GM12878 (cell line): ENCODE data around the gene FIZ1. TPM values are rescaled to one million over a fixed set of nuclear protein-coding genes. Genes with fewer than 3 reads are reported as not detected.

Experiments used
- ATF2 ChIP-seq: IDR thresholded peaks from 2 replicates; pipeline ENCODE4 v1.6.1; 2012; ENCODE audit warnings: low read length, inconsistent platforms
- BCL11A ChIP-seq: IDR thresholded peaks from 2 replicates; pipeline ENCODE4 v1.6.1; 2011; ENCODE audit warnings: low read depth, low read length
- CHD1 ChIP-seq: IDR thresholded peaks from 2 replicates; pipeline ENCODE4 v1.6.1; 2012; ENCODE audit warnings: low read depth, low read length, improper control_type of control experiment
- CREM ChIP-seq: IDR thresholded peaks from 2 replicates; pipeline ENCODE4 v1.6.1; 2014; ENCODE audit warnings: antibody characterized with exemption, low read depth
- ELK1 ChIP-seq: IDR thresholded peaks from 2 replicates; pipeline ENCODE4 v1.6.1; 2012; ENCODE audit warnings: low read depth, low read length, improper control_type of control experiment
- EP300 ChIP-seq, 2 experiments: fragments of 150-350 bp in 1 of 2; IDR thresholded peaks; 2 replicates each; pipeline ENCODE4 v1.6.1; 2011 to 2012; ENCODE audit warnings: low read depth in 2 of 2, low read length in 2 of 2, borderline replicate concordance in 1 of 2, improper control_type of control experiment in 1 of 2, inconsistent platforms in 1 of 2; ENCODE audit not compliant: control insufficient read depth in 1 of 2
- KAT2A ChIP-seq: conservative IDR thresholded peaks from 2 replicates; pipeline ENCODE4 v1.6.1; 2011; ENCODE audit warnings: low read depth, low read length; ENCODE audit not compliant: control insufficient read depth
- MEF2B ChIP-seq: fragments of 450-650 bp; IDR thresholded peaks from 2 replicates; pipeline ENCODE4 v1.6.1; 2018; ENCODE audit warnings: mild to moderate bottlenecking, moderate library complexity; ENCODE audit not compliant: partially characterized antibody, poor library complexity, severe bottlenecking
- MTA2 ChIP-seq: fragments of 450-650 bp; IDR thresholded peaks from 2 replicates; pipeline ENCODE4 v1.6.1; 2016; ENCODE audit warnings: low read depth, mild to moderate bottlenecking, moderate library complexity
- MTA3 ChIP-seq: IDR thresholded peaks from 2 replicates; pipeline ENCODE4 v1.6.1; 2012; ENCODE audit warnings: low read length, inconsistent platforms, borderline replicate concordance
- RELB ChIP-seq: fragments of 450-650 bp; IDR thresholded peaks from 2 replicates; pipeline ENCODE4 v1.6.1; 2017; ENCODE audit warnings: low read depth, mild to moderate bottlenecking, moderate library complexity
- REST ChIP-seq: IDR thresholded peaks from 2 replicates; pipeline ENCODE4 v1.6.1; 2012; ENCODE audit warnings: mild to moderate bottlenecking, low read depth, low read length
- SMAD1 ChIP-seq: fragments of 450-650 bp; IDR thresholded peaks from 2 replicates; pipeline ENCODE4 v1.6.1; 2018; ENCODE audit warnings: mild to moderate bottlenecking, low read depth; ENCODE audit not compliant: partially characterized antibody
- SP1 ChIP-seq: IDR thresholded peaks from one replicate; pipeline ENCODE4 v1.6.1; 2011; ENCODE audit warnings: low read depth, low read length
- SUZ12 ChIP-seq: fragments of 200-600 bp; sonication (generic); IDR thresholded peaks from one replicate; pipeline ENCODE4 v1.6.1; 2018; ENCODE audit warnings: antibody characterized with exemption, mild to moderate bottlenecking; ENCODE audit not compliant: unreplicated experiment
- YBX1 ChIP-seq: fragments of 450-650 bp; IDR thresholded peaks from 2 replicates; pipeline ENCODE4 v1.6.1; 2016; ENCODE audit warnings: antibody characterized with exemption
- YY1 ChIP-seq: IDR thresholded peaks from 2 replicates; pipeline ENCODE4 v1.6.1; 2011; ENCODE audit warnings: low read depth, mild to moderate bottlenecking, low read length
- ZBTB4 ChIP-seq: fragments of 450-650 bp; formaldehyde crosslinking; IDR thresholded peaks from 2 replicates; pipeline ENCODE4 v1.4.0; 2022; ENCODE audit warnings: mild to moderate bottlenecking, moderate library complexity
- ZNF217 ChIP-seq: fragments of 450-650 bp; IDR thresholded peaks from 2 replicates; pipeline ENCODE4 v1.6.1; 2017; ENCODE audit warnings: antibody characterized with exemption, mild to moderate bottlenecking
- polyA plus RNA-seq, 11 experiments: library from polyadenylated mRNA; depleted of rRNA in 4 of 11; unstranded in 6 of 11; stranded (reverse) in 5 of 11; fragments of >200 nt; fragmentation: Nextera tagmentation in 4 of 11; fragmentation: Illumina TruSeq in 1 of 11; extraction: Ambion mirVana in 4 of 11; extraction: Trizol in 1 of 11; gene quantifications; 1 replicate in 1 of 11; 2 replicates in 10 of 11; pipeline versions ENCODE4 v1.2.1 to v1.2.3, GENCODE V29; 2011 to 2016; ENCODE audit warnings: inconsistent platforms in 2 of 11, missing spikeins in 2 of 11, low read depth in 1 of 11
- total RNA-seq, 4 experiments: library from RNA; depleted of rRNA in 3 of 4; stranded (reverse); fragments of >200 nt in 3 of 4; fragmentation: Illumina TruSeq in 1 of 4; extraction: Trizol in 1 of 4; gene quantifications; 2 replicates each; pipeline versions ENCODE4 v1.2.1 to v1.2.3, GENCODE V29; 2013 to 2021

FIZ1 gene
- total and polyA plus RNA-seq, 10 of the 15 experiments (the other 5 are each of a cell fraction or from before 2014, with no cell fraction given) = 0.60 to 16.8 (median 4.2) TPM

- TF ChIP-seq SUZ12 (no peak), SP1 (no peak), MTA3 (peak; percentile 67; the same call in 1 of the 2 replicates), ZNF217 (no peak), EP300 (IDR thresholded peaks at IDR 0.05; ENCODE audit: borderline replicate concordance in 1 of 2, control insufficient read depth in 1 of 2, low read depth in 2 of 2, low read length in 2 of 2) (no peak), BCL11A (no peak), MTA2 (no peak), KAT2A (no peak), RELB (peak; percentile 15; the same call in 1 of the 2 replicates), ZBTB4 (CRISPR knock-in tag) (no peak), ELK1 (no peak), ATF2 (no peak), CREM (0 out of 2 replicates have a peak, but pooled peaks have one; percentile 10), SMAD1 (no peak), YBX1 (no peak), REST (no peak), CHD1 (no peak), YY1 (0 out of 2 replicates have a peak, but pooled peaks have one; percentile 17), MEF2B (no peak)
Measured at GRCh38 chr19:55641426-55642152, 42.3 kb upstream of the FIZ1 start (continued).
